Peyer's patch (tissue), 4 donors: Measurements from ENCODE around the gene MRPS9. TPM values are rescaled to one million over a fixed set of nuclear protein-coding genes. Genes with fewer than 3 reads are reported as not detected.

Source experiments
- DNase-seq, 3 donors: peaks; one replicate each; pipeline ENCODE4 v3.0.0-alpha.2; 2017 to 2019
- H3K27ac ChIP-seq, 4 donors: fragments of 200-600 bp; sonication (generic); one replicate each; pipeline ENCODE4 v1.5.1; 2016 to 2019
- H3K27me3 ChIP-seq, 2 donors: fragments of 200-600 bp; sonication (generic); one replicate each; pipeline ENCODE4 v1.5.1; 2019
- H3K36me3 ChIP-seq, 3 donors: fragments of 200-600 bp; sonication (generic); one replicate each; pipeline ENCODE4 v1.5.1; 2016 to 2019
- H3K4me1 ChIP-seq, 4 donors: fragments of 200-600 bp; sonication (generic); one replicate each; pipeline ENCODE4 v1.5.1; 2016 to 2019
- H3K4me3 ChIP-seq, 4 donors: fragments of 200-600 bp; sonication (generic); 1 replicate in 3 of 4; 2 replicates in 1 of 4; pipeline ENCODE4 v1.5.1; 2016 to 2019; ENCODE audit warnings: mild to moderate bottlenecking in 1 of 4
- H3K9me3 ChIP-seq, 4 donors: fragments of 200-600 bp; sonication (generic); one replicate each; pipeline ENCODE4 v1.5.1; 2016 to 2019; ENCODE audit warnings: mild to moderate bottlenecking in 1 of 4
- CTCF ChIP-seq, 6 experiments: fragments of 450-650 bp in 4 of 6; fragments of 200-600 bp in 2 of 6; sonication (generic) in 1 of 6; IDR thresholded peaks; one replicate each; pipeline ENCODE4 v1.5.1; 2017 to 2019; ENCODE audit warnings: antibody characterized with exemption in 6 of 6, mild to moderate bottlenecking in 3 of 6, moderate library complexity in 1 of 6
- POLR2A ChIP-seq, 2 donors: fragments of 450-650 bp; IDR thresholded peaks; one replicate each; pipeline ENCODE4 v1.5.1; 2017; ENCODE audit warnings: antibody characterized with exemption in 2 of 2, mild to moderate bottlenecking in 2 of 2, moderate library complexity in 2 of 2
- total RNA-seq, 4 donors: library from RNA; depleted of rRNA; stranded (reverse); fragments of >200 nt; gene quantifications; one replicate each; pipeline ENCODE4 v1.1.0, GENCODE V29; 2016

MRPS9 gene
- total RNA-seq, 4 donors from 2014 or later, result 9.7 to 34.7 (median 17.5) TPM

- Histone ChIP-seq H3K9me3 (no peaks in the 10 kb centered on the region), H3K4me3 (no peak overlapping the region), H3K27me3 (no peaks in the 10 kb centered on the region), H3K36me3 (no peaks in the 10 kb centered on the region), H3K27ac (no peak overlapping the region), H3K4me1 (no peaks in the 10 kb centered on the region)
- DNase-seq, result no peak
- TF ChIP-seq CTCF (IDR thresholded peaks at IDR 0.05) (no peak), POLR2A (IDR thresholded peaks at IDR 0.05) (no peak)
Measured at GRCh38 chr2:105138643-105139042, 100.8 kb downstream of the MRPS9 start.

- no peak for DNase-seq
- Histone ChIP-seq H3K36me3 (no peaks in the 10 kb centered on the region), H3K27me3 (no peaks in the 10 kb centered on the region), H3K4me3 (no peak overlapping the region), H3K9me3 (no peaks in the 10 kb centered on the region), H3K27ac (no peak overlapping the region), H3K4me1 (no peaks in the 10 kb centered on the region)
- no peak for TF ChIP-seq CTCF (IDR thresholded peaks at IDR 0.05)
- no peak for TF ChIP-seq POLR2A (IDR thresholded peaks at IDR 0.05)
Measured at GRCh38 chr2:105139556-105140239, 101.8 kb downstream of the MRPS9 start.

- DNase-seq, result no peak
- no peaks in the 10 kb centered on the region for H3K4me1 ChIP-seq
- no peaks in the 10 kb centered on the region for H3K9me3 ChIP-seq
- H3K4me3 ChIP-seq, result no peak overlapping the region
- TF ChIP-seq POLR2A (IDR thresholded peaks at IDR 0.05) (no peak), CTCF (IDR thresholded peaks at IDR 0.05) (no peak)
- H3K27me3 ChIP-seq, result no peaks in the 10 kb centered on the region
- no peak overlapping the region for H3K27ac ChIP-seq
- H3K36me3 ChIP-seq, result no peaks in the 10 kb centered on the region
Measured at GRCh38 chr2:105140240-105140568, 102.3 kb downstream of the MRPS9 start.

GRCh38 chr2:105141099-105141614 lies 103.3 kb downstream of the MRPS9 start:
- no peaks in the 10 kb centered on the region for H3K9me3 ChIP-seq
- no peaks in the 10 kb centered on the region for H3K36me3 ChIP-seq
- H3K27ac ChIP-seq, result no peak overlapping the region
- TF ChIP-seq CTCF (IDR thresholded peaks at IDR 0.05) (no peak), POLR2A (IDR thresholded peaks at IDR 0.05) (no peak)
- DNase-seq, result no peak
- no peak overlapping the region for H3K4me3 ChIP-seq
- peaks cover 0 to 5% of the 10 kb centered on the region in 2 donors for H3K27me3 ChIP-seq
- H3K4me1 ChIP-seq, result no peaks in the 10 kb centered on the region

- peaks cover 0 to 9% of the 10 kb centered on the region in 2 donors for H3K27me3 ChIP-seq
- no peaks in the 10 kb centered on the region for H3K4me1 ChIP-seq
- no peaks in the 10 kb centered on the region for H3K9me3 ChIP-seq
Measured at GRCh38 chr2:105142239-105142638, 104.4 kb downstream of the MRPS9 start.

More at GRCh38 chr2:105142239-105142638, 104.4 kb downstream of the MRPS9 start:
- no peak overlapping the region for H3K4me3 ChIP-seq
- no peaks in the 10 kb centered on the region for H3K36me3 ChIP-seq
- no peak for DNase-seq
- no peak overlapping the region for H3K27ac ChIP-seq
- TF ChIP-seq POLR2A (IDR thresholded peaks at IDR 0.05) (no peak), CTCF (IDR thresholded peaks at IDR 0.05) (no peak)
